ENCODE measurements around the gene METTL14.
"Not testable (repeated sequence)": the region's sequence is repeated elsewhere in the genome, so short reads cannot be mapped to it uniquely, and the experiment has no call there.

Gene METTL14

DNA sequence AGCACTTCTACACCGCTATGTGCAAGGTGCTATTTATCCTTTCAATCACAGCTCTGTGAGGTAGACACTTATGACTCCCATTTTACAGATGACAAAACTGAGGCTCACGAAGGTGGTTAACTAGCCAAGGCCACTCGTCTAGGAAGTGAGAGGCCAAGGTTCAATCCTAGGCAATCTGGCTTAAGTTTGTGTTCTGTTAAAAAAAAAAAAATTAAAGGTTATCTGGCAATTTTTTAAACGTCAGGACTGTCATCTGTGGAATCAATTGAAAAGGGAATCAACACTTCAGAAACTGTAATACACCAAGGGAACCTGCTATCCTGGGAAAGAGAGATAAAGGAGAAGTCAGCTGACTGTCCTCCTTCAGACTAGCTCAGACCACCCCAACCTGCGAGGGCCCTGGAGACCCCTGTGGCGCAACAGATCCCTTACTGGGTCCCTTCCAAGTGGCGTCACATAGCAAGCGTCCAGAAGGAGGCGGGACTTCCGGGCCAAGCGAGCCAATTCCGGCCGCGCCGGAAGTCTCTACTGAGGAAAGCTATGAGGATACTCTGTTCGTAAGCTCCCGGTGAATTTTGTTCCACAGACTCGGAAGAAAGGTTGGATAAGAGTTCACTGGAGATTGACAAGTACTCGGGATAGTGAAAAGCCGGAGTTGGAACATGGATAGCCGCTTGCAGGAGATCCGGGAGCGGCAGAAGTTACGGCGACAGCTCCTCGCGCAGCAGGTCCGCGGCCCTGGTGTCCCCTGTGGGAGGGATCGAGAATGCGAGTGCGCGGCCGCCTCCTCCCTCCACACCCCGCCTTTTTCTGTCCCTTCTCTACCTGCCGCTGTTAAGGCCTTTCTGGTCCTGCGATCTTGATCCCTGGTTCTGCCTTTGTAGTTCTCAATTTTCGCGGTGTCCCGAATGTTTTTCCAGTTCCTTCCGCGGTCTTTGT lies at the start of gene METTL14:
Gene METTL14, plus strand, starts transcription at position 520 of the 939 bp plus-strand sequence. Its CDS starts 143 bp downstream, at position 663.
- peak; percentile 94 for DNase-seq

- DNase-seq = not testable (repeated sequence)
Measured at GRCh38 chr4:118636126-118636525, 49.1 kb upstream of the METTL14 start.

- DNase-seq = peak; percentile 20
Measured at GRCh38 chr4:118664665-118665064, 20.5 kb upstream of the METTL14 start.

GRCh38 chr4:118669220-118669619 lies 16.0 kb upstream of the METTL14 start:
- not testable (repeated sequence) for DNase-seq

DNA sequence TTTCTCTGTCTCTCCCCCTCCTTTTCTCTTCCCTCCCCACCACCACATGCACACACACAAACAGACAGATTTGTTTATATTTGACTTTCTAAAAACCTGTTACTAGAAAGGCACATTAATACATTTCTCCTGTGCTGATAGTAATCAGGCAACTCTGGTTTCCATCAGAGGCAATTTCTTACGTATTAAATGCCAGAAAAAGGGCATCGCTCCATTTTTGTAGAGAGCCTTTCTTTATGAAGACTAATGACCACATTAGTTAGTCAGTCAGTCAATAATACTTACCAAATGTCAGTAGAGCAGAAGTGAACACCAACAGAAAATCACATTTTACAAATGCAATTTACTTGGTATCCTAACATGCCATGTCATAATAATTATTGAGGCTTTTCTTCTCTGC lies 14.2 kb upstream of the METTL14 start:
- DNase-seq = not testable (repeated sequence)

- no peak for DNase-seq
Measured at GRCh38 chr4:118676128-118676527, 9.1 kb upstream of the METTL14 start.

DNA sequence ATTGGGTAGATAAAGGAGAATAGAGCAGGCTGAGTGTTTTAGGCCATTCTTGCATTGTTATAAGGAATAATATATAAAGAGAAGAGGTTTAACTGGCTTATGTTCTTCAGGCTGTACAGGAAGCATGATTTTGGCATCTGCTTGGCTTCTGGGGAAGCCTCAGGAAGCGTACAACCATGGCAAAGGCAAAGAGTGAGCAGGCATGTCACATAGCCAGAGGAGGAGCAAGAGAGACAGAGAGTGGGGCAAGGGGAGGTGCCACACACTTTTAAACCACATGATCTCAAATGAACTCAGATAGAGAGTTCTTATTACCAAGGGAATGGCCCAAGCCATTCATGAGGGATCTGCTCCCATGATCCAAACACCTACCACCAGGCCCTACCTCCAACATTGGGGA lies 4.4 kb upstream of the METTL14 start:
- peak; percentile 4 for DNase-seq

DNA sequence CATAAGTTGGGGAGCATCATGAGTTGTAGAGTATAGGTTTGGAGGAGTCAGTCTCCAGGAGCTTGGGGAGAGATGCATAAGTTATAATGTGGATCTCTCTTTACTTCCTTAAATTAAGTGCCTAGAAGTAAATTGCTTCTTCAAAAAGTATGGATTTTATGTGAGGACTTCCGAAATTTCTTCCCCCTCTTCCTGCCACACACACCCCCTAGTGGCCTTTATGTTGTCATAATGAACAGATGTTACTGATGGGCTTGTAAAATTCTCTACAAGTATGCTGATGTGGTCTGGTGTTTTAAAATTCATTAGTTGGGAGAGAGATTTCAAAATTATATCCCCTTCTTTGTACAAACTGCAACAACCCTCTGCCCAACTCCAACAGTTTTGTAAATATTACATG lies 2.3 kb upstream of the METTL14 start:
- DNase-seq = peak; percentile 50

DNA sequence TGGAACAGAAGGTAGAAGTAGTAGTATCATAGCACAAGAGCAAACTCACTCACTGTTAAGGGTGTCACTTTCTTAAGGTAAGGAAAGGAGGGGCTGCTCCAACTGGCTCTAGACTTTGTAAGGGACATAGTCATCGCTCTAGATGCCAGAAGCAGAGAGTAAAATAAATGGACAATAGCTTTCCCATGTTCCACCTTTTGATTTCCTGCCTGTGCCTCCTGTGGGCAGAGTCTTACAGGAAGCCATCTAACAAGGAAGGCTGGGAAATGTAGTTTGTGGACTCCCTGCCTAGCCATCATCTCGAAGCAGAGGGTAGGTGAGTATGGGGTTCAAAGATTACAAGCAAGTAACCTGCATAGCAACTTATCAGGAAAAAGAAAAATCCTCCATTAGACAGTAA lies 1.7 kb upstream of the METTL14 start:
- DNase-seq = peak; percentile 53

DNA sequence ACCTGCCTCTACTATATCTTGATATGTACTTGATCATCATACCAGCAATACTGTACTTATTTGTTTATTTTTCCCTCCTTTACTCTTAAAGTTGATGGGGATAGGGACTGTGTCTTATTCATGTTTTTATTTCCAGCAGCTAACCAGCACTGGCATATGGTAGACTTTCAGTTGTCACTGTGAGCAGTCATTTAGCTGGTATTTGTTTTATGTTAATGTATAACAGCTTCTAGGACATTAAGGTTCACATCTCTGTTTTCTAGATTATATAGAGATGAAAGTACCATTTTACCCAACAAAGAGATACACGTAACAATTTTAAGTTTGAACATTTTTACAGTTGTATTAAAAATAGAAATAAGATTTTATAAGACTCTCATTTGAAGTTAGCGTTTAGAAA lies 17.9 kb downstream of the METTL14 start:
- DNase-seq = no peak

DNA sequence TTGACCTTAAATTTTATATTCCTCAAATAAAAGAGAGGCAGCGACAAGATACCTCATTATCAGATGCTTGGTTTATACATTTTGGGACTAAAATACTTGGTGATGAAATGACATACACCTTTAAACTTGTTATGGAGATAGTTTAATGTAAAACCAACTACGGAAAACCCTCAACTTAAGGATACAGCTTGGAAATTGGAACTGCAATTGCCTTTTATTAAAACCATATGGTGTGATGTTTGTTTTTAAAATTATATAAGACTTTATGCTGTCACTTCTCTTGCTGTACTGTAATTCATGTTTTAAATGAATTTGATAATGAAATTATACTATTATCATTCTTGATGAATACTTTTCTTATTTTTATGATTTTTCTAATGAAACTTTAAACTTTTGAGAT lies 25.9 kb downstream of the METTL14 start:
- no peak for DNase-seq

- DNase-seq = no peak
Measured at GRCh38 chr4:118712872-118713271, 27.7 kb downstream of the METTL14 start.

- no peak for DNase-seq
Measured at GRCh38 chr4:118714682-118715081, 29.5 kb downstream of the METTL14 start.

DNA sequence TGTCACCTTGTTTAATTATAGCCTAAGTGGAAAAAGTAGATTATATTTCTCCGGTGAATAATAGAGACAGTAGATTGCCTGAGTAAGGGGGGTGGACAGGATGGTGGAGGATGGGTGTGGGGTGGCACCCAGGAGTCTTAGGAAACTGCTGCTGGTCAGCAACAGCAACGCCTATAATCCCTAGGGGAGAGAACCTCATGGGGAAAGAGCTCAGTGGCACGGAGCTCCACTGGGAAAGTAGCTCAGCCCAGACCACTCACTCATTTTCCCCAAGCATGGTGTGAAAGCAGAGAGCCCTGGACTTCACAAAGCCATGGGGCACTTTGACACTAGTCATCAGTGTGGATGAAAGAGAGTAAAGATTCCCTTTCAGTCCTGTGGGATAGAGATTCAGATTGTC lies 31.1 kb downstream of the METTL14 start:
- no peak for DNase-seq

DNA sequence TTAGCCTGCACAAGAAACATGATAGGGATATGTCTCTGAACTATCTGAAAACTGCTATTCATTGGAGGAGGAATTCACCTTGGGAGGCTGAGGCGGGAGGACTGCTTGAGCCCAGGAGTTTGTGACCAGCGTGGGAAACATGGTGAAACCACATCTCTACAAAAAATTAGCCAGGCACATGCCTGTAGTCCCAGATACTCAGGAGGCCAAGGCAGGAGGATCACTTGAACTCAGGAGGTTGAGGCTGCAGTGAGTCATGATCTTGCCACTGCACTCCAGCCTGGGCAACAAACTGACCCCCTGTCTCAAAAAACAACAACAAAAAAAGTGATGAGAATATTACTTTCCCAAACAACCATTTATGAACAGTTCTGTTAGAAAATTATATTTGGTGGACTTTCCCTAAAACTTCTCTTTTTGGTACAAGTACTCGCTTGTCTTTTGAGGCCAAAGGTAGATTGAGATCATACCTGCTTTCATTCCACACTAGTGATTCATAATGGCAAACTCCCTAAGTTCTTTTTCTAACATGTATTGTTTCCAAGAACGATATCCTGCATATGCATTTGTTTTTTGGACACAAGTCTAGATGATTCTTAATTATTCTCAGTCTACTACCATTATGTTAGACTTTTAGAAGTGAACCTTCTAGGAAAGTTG lies 33.4 kb downstream of the METTL14 start:
- no peak for DNase-seq

DNA sequence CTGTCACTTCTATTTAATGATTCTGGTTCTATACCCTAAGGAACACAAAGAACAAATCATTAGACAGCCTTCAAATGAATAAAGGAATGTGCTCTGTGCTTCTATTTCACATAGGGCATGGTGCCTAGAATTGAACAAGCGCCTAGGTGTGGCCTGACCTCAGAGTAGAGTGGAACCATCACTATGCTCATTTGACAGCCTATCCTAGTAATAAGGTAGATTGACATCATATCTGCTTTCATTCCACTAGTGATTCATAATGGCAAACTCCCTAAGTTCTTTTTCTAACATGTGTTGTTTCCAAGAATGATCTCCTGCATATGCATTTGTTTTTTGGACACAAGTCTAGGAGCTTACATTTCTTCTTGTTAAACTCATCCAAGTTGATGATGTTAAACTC lies 36.6 kb downstream of the METTL14 start:
- no peak for DNase-seq

DNA sequence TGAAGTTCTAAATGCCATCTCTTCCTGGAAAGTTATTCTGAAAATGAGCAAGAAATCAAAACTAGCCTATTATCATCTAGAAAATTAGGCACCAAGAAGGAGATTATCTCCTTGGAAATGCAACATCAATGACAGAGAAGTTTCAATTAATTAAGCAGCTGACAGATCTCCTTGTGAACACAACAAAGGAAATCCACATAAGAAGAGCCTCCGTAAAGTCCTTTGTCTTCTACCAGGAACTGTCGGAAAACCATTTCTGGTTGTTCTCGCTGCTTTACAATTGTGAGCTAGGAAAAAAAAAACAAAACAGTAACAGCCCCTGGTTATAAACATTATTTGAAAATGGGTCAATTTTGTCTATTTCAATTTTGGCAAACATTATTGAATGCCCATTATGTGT lies 38.2 kb downstream of the METTL14 start:
- DNase-seq = peak; percentile 33

DNA sequence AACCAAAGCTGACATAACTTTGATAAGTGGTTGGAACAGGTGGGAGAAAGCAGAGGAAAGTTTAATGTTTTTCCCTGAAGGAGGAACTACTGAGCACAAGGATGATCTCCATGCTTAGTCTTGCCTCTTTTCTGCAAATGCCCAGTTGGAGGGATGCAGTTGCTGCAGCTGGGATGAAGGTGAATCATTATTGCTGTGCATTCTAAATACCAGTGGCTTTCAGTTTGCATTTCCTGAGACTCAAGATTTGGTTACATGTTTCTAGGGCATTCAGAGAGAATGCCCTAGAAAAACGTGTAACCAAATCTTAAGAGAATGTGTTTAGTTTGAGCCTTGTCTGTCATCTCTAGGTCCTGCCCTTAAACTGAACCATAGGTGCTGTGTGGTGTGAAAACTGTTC lies 42.2 kb downstream of the METTL14 start:
- no peak for DNase-seq

DNA sequence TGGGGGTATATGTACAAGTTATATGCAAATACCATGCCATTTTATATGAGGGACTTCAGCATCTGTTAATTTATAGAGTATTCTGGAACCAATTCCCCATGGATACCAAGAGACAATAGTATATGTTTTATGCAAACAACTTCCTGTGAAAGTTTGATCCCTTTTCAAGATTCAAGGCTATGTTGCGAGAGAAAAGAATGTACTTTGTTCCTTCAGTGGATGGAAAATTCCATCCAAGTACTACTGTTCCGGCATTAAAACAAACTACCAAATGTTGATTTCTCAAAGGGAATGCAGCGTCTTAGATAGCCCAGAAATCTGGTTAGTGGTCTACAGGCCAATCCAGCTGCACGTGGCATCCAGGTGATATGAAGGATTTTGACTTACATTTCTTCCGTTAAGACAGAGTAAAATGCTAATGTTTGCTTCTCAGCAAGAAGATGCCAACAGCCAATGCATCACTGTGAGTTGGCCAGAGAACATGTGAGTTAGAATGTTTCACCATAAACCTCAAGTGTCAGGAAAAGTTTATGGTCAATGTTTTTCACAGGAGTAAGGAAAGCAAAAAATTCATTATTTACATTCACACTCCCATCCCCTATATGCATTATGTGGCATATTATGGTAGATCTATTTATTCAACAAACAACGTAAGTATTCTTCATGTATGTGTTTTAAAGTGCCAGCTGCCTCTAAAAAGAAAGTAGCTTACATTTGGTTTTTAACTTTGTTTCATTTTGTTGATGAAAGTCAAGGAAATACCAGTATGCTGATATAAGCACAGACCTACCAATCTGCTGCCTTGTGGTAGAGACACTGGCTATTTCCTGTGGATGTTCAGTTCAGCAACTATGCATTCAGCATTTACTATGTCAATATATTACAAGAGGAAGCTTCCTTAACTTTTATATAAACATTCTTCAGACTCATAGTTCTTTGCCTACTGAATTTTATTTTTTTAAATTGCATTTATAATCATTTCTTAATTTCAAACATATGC lies 44.4 kb downstream of the METTL14 start:
- DNase-seq = no peak

DNA sequence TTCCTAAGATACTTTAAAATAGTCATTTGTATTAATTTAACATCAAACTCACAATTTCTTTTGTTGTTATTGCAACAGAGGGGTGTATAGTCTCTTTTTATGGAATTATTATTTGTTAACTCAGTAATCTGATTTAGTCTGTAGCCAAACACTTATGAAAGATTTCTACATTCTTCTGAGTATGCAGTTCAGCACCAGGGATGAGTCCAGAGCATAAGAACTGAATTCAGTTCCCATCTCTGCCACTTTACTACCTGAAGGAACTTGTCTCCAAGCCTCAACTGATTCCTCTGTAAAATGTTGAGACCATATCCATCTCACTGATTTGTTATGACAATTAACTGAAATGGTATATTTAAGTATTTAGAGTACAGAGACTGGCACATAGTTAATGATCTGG lies 45.5 kb downstream of the METTL14 start:
- no peak for DNase-seq

- no peak for DNase-seq
Measured at GRCh38 chr4:118732591-118733330, 47.6 kb downstream of the METTL14 start.

Data from NCI-H82 (cell line).